PFSK-1 (cell line): ENCODE results near the gene PNMA8C.

Source experiments
- FOXP2 ChIP-seq: optimal IDR thresholded peaks from 2 replicates; pipeline ENCODE3; 2011; ENCODE audit warnings: borderline replicate concordance, control low read depth, inconsistent platforms; ENCODE audit not compliant: insufficient read depth; ENCODE audit errors: extremely low read length, extremely low read depth
- POLR2AphosphoS5 ChIP-seq: IDR thresholded peaks from 2 replicates; pipeline ENCODE4 v1.6.1; 2012; ENCODE audit warnings: low read depth, mild to moderate bottlenecking, control low read depth, low read length, moderate library complexity
- SIN3A ChIP-seq: IDR thresholded peaks from 2 replicates; pipeline ENCODE4 v1.6.1; 2012; ENCODE audit warnings: mild to moderate bottlenecking, low read length, moderate library complexity, borderline replicate concordance; ENCODE audit not compliant: insufficient read depth
- TAF1 ChIP-seq: IDR thresholded peaks from 2 replicates; pipeline ENCODE4 v1.6.1; 2012; ENCODE audit warnings: low read length, control low read depth, borderline replicate concordance; ENCODE audit not compliant: insufficient read depth
- TF ChIP-seq, protein P1 (sequence below), 2 experiments: IDR thresholded peaks; 2 replicates each; pipeline versions ENCODE4 v1.6.1 to v1.8.0; 2011 to 2012; ENCODE audit warnings: low read depth in 2 of 2, low read length in 2 of 2, control low read depth in 1 of 2, inconsistent platforms in 1 of 2, mild to moderate bottlenecking in 1 of 2, moderate library complexity in 1 of 2; ENCODE audit not compliant: insufficient read depth in 1 of 2

The PNMA8C gene

DNA sequence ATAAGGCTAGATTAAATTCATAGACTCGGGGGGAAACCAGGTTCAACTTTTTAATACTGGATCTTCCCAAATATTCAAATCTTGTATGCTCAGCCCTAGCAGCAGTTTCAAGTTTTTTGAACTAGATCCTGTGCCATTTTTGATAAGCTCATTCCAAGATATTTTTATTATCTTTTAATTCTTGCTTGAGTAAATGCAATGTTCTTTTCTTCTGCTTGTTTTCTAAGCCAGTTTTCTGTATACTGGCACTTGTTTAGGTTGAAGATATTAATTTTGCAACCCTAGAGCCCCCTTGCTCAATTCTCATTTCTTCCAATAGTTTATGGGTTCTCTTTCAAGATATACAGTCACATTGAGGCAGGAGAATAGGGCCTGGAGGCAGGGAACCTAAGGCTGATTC lies 13.1 kb upstream of the PNMA8C start:
- no peak for TF ChIP-seq POLR2AphosphoS5
- no peak for TF ChIP-seq SIN3A
- TF ChIP-seq TAF1, result no peak
- TF ChIP-seq, protein P1, sequence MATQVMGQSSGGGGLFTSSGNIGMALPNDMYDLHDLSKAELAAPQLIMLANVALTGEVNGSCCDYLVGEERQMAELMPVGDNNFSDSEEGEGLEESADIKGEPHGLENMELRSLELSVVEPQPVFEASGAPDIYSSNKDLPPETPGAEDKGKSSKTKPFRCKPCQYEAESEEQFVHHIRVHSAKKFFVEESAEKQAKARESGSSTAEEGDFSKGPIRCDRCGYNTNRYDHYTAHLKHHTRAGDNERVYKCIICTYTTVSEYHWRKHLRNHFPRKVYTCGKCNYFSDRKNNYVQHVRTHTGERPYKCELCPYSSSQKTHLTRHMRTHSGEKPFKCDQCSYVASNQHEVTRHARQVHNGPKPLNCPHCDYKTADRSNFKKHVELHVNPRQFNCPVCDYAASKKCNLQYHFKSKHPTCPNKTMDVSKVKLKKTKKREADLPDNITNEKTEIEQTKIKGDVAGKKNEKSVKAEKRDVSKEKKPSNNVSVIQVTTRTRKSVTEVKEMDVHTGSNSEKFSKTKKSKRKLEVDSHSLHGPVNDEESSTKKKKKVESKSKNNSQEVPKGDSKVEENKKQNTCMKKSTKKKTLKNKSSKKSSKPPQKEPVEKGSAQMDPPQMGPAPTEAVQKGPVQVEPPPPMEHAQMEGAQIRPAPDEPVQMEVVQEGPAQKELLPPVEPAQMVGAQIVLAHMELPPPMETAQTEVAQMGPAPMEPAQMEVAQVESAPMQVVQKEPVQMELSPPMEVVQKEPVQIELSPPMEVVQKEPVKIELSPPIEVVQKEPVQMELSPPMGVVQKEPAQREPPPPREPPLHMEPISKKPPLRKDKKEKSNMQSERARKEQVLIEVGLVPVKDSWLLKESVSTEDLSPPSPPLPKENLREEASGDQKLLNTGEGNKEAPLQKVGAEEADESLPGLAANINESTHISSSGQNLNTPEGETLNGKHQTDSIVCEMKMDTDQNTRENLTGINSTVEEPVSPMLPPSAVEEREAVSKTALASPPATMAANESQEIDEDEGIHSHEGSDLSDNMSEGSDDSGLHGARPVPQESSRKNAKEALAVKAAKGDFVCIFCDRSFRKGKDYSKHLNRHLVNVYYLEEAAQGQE (IDR thresholded peaks at IDR 0.05; ENCODE audit: insufficient read depth in 1 of 2, low read depth in 2 of 2, low read length in 2 of 2), result no peak
- no peak for TF ChIP-seq FOXP2

DNA sequence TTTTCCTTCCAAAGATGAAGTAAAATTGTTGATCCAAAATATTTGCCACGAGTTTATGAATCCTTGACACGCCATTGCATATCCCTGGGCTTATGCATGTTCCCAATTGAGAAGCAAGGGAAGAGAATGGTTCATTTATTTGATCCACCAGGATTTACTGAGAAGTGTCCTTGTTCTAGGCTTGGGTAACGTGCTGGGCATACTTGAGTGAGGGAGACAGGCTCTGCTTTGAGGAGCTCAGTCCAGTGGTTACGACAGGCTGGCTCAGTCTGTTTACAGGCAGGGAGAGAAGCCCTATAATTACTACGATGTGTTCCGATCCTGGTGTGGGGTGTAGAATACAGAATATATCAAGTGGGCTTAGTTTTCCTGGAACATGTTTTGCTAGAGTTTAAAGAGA lies 6.3 kb upstream of the PNMA8C start:
- TF ChIP-seq SIN3A (no peak), TAF1 (no peak), POLR2AphosphoS5 (no peak), FOXP2 (no peak)
- TF ChIP-seq, protein P1 (IDR thresholded peaks at IDR 0.05; ENCODE audit: insufficient read depth in 1 of 2, low read depth in 2 of 2, low read length in 2 of 2), result no peak

DNA sequence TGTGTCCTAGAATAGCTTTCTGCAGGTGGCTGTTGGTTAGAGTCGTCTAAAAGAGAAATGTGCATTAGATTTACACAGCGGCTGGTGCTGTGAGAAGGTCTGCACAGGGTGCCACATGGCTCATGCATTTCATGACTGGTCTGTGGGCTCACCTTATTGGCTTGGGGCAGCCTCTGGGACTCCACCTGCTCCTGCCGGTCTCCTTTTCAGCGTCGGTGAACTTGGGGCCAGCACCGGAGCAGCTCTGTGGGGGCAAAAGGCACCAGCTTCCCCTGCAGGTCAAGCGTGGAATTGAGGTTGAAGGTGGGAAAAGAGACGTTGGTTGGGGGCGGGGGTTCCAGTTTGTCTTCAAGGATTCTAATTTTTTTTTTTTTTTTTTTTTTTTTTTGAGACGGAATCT lies 3.1 kb upstream of the PNMA8C start:
- TF ChIP-seq POLR2AphosphoS5 (no peak), TAF1 (no peak), SIN3A (no peak), FOXP2 (no peak)
- TF ChIP-seq, protein P1 (IDR thresholded peaks at IDR 0.05; ENCODE audit: insufficient read depth in 1 of 2, low read depth in 2 of 2, low read length in 2 of 2), result no peak

DNA sequence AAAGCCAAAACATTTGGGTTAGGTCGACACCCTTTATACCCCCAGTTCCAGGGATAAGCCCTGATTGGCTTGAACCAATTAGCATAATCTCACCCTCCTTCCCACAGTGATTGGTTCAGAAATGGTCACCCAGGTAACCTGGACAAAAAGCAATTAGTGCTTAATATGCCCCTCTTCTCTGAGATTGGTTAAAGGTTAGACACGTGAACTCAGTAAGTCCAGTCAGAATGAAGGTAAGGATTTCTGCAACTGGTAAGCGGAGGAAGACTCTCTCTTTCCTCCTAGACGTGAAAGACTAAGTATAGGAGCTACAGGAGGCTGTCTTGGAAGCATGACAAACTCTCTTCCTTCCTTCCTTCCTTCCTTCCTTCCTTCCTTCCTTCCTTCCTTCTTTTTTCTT lies 1.3 kb upstream of the PNMA8C start:
- TF ChIP-seq FOXP2 (no peak), POLR2AphosphoS5 (no peak), TAF1 (no peak), SIN3A (no peak)
- TF ChIP-seq, protein P1 (IDR thresholded peaks at IDR 0.05; ENCODE audit: insufficient read depth in 1 of 2, low read depth in 2 of 2, low read length in 2 of 2), result no peak

DNA sequence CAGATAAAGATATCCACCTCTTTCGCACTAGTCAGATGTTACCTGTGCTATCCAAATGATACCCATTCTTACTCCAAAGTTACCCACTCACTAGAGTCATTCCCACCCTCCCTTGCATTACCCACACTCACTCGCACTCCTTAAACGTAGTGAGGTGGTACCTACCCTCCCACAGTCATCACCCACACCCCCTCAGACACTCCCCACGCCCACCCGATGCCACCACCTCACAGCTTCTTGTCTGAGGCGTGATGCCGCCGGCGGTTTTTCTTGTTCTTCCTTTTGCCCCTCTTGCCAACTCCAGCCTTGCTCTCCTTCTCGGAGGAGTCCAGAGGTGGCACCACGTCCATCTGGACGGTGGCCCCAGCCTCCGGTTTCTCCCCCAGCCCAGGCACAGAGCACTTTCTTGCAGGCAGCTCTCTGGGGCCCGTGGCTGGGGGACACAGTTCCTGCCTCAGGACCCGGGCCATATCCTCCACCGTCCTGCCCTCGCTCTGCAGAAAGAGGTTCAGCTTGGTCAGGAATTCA lies 1.2 kb downstream of the PNMA8C start:
- no peak for TF ChIP-seq FOXP2
- TF ChIP-seq SIN3A, result no peak
- no peak for TF ChIP-seq POLR2AphosphoS5
- no peak for TF ChIP-seq TAF1
- TF ChIP-seq, protein P1 (IDR thresholded peaks at IDR 0.05; ENCODE audit: insufficient read depth in 1 of 2, low read depth in 2 of 2, low read length in 2 of 2), result no peak
